Activated CD4-positive, alpha-beta memory T cell treated with anti-CD3 and anti-CD28 coated beads, Interleukin-2, amount 10 ng/mL, durations not matched to agents 7 days and 5 days (primary cell): Measurements from ENCODE around the gene CNTN1. TPM values are rescaled to one million over a fixed set of nuclear protein-coding genes. Genes with fewer than 3 reads are reported as not detected.

Experiments used
- CTCF ChIA-PET: fragments of 350-600 bp; sonication (Branson Sonifier 250); formaldehyde crosslinking; loops from one replicate; lab custom pipeline; 2021; ENCODE audit warnings: antibody characterized with exemption, inconsistent platforms; lab: Charles Lee
- POLR2A ChIA-PET: fragments of 350-600 bp; sonication (Branson Sonifier 250); formaldehyde crosslinking; loops from one replicate; lab custom pipeline; 2021; ENCODE audit warnings: antibody characterized with exemption; lab: Charles Lee
- DNase-seq: peaks from one replicate; pipeline ENCODE4 v3.0.0-alpha.2; 2020
- H3K27ac Mint-ChIP-seq: one replicate; pipeline ENCODE4 v1.8.0; 2021; ENCODE audit warnings: mild to moderate bottlenecking, mixed read lengths
- H3K27me3 Mint-ChIP-seq: one replicate; pipeline ENCODE4 v1.8.0; 2021; ENCODE audit warnings: mixed read lengths
- H3K36me3 Mint-ChIP-seq: one replicate; pipeline ENCODE4 v1.8.0; 2021; ENCODE audit warnings: low read depth, mixed read lengths
- H3K4me1 Mint-ChIP-seq: one replicate; pipeline ENCODE4 v1.8.0; 2021; ENCODE audit warnings: mixed read lengths
- H3K4me3 Mint-ChIP-seq: one replicate; pipeline ENCODE4 v1.8.0; 2021; ENCODE audit warnings: mild to moderate bottlenecking, mixed read lengths
- H3K9me3 Mint-ChIP-seq: one replicate; pipeline ENCODE4 v1.8.0; 2021; ENCODE audit warnings: mixed read lengths
- total RNA-seq, 2 experiments: library from RNA; stranded (reverse); gene quantifications; one replicate each; pipeline ENCODE4 v1.2.3, GENCODE V29; 2021

Gene CNTN1
- total RNA-seq, 2 experiments from 2014 or later: not detected

DNA sequence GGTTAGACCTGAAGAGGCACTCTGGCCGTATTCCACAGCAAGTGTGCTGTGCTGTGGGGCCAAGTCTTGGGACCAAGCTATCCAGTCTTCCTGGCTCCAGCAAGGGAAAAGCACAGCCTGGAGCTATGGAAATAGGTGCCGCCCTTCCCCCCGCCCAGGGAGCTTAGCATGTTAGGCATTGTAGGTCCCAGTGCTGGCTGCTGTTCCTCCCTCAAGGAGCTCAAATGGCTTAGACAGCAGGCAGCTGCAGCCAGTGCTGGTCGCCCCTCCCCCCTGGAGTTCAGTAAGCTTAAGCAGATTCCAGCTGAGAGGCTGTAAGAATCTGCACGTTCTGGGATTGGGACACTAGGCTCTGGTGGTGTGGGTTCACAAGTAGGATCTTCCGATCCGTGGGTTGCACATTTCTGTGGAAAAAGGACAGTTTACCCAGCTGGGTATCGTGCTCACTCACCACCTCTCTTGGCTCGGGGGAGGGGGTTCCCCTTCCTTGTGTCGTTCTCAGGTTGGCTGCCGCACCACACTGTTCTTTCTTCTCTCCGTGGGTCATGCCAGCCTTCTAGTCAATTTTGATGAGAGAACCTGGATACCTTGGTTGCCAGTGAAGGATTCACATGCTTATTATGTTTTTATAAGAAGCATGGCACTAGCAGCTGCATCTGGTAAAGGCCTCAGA, 127.3 kb downstream of the CNTN1 start:
- Mint-ChIP-seq H3K27ac (no peak overlapping the region), H3K9me3 (peaks cover 6% of the 10 kb centered on the region), H3K4me1 (no peaks in the 10 kb centered on the region), H3K27me3 (no peaks in the 10 kb centered on the region), H3K4me3 (no peak overlapping the region), H3K36me3 (no peaks in the 10 kb centered on the region)
- DNase-seq: no peak
- ChIA-PET CTCF (no interaction called here), POLR2A (no interaction called here)

DNA sequence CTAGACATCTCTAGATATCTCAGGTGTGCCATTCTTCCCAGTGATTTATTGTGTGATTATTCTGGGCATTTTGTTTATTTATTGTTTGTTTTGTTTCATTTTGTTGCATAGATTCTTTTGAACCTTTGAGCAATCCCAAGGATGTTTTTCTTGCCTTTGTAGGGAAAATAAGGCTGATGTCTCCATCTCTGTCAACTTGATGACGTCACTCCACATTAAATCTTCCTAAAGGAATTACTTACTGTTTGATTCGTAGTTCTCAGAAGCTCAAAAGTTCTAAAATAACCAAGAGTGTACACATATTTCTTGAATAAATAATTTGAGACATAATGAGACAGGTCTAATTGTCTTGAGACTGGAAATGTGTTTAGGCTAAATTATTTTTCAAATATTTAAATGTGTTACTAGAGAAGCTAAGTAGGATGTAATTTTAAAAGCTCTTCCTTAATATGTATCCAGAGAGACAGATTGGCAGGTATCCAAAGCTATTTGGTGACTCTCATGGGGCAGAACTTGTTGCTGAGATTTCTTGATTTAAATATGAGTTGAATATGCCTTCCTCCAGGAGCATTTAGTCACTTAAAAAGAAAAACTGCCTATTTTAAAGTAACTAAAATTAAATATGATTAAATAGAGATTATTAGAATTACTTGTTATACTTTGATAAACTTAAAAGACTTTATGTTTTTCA, 128.7 kb downstream of the CNTN1 start:
- ChIA-PET CTCF (no interaction called here), POLR2A (no interaction called here)
- Mint-ChIP-seq H3K27me3 (no peaks in the 10 kb centered on the region), H3K9me3 (peaks cover 6% of the 10 kb centered on the region), H3K4me3 (no peak overlapping the region), H3K36me3 (no peaks in the 10 kb centered on the region), H3K4me1 (no peaks in the 10 kb centered on the region), H3K27ac (no peak overlapping the region)
- DNase-seq: no peak

DNA sequence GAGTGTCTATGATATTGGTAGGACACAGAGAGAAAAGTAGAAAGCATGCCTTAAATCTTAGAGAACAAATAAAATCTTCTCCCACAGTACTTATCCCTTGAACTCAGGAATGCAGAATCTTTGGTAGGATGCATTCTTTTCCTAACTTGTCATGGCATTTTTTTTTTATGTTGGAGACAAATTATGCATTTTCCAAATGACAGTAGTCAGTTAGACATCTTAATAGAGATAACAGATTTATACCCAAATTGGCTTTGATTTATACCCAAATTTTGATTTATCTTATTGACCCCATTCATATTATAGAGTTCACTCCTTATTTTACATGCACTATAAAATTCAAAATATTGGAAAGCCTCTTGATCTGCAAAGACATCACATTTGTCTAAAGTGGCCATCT, 132.9 kb downstream of the CNTN1 start:
- no peak for DNase-seq
- no peaks in the 10 kb centered on the region for H3K36me3 Mint-ChIP-seq
- ChIA-PET CTCF (no interaction called here), POLR2A (no interaction called here)
- no peak overlapping the region for H3K4me3 Mint-ChIP-seq
- H3K9me3 Mint-ChIP-seq: peaks cover 3% of the 10 kb centered on the region
- H3K27ac Mint-ChIP-seq: no peak overlapping the region
- no peaks in the 10 kb centered on the region for H3K27me3 Mint-ChIP-seq
- no peaks in the 10 kb centered on the region for H3K4me1 Mint-ChIP-seq

- no peaks in the 10 kb centered on the region for H3K4me1 Mint-ChIP-seq
These were observed 135.7 kb downstream of the CNTN1 start for GRCh38 chr12:40827683-40828592.

DNA sequence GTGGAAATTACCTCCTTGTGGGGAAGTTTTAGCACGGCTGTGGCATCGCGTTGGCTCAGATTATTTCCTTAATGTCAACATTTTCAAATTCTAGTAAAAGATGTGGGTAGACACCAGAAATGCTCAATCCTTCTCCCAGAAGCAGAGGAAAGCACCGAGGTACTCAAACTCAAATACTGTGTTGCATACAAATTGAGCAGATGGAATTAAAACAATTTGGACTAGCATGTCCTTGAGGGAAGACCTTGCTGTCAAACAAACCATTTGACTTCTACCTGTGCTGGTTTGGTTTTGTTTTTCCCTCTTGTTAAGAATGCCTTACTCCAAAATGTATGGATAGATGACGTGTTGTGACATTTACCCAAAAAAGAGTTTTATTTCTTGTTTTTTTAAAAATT, 136.4 kb downstream of the CNTN1 start:
- Mint-ChIP-seq H3K27me3 (no peaks in the 10 kb centered on the region), H3K36me3 (no peaks in the 10 kb centered on the region), H3K9me3 (no peaks in the 10 kb centered on the region), H3K27ac (no peak overlapping the region), H3K4me1 (no peaks in the 10 kb centered on the region), H3K4me3 (no peak overlapping the region)
- no peak for DNase-seq
- CTCF ChIA-PET: no interaction called here
- POLR2A ChIA-PET: no interaction called here

More at GRCh38 chr12:40827683-40828592, 135.7 kb downstream of the CNTN1 start:
- Mint-ChIP-seq H3K36me3 (no peaks in the 10 kb centered on the region), H3K9me3 (no peaks in the 10 kb centered on the region), H3K27me3 (no peaks in the 10 kb centered on the region), H3K27ac (no peak overlapping the region), H3K4me3 (no peak overlapping the region)
- CTCF ChIA-PET: no interaction called here
- POLR2A ChIA-PET: interaction anchor here (0.6 kb wide), 1 partner anchor 441 kb away, joined by 3 read pairs; no protein-coding TSS in a partner anchor
- no peak for DNase-seq

DNA sequence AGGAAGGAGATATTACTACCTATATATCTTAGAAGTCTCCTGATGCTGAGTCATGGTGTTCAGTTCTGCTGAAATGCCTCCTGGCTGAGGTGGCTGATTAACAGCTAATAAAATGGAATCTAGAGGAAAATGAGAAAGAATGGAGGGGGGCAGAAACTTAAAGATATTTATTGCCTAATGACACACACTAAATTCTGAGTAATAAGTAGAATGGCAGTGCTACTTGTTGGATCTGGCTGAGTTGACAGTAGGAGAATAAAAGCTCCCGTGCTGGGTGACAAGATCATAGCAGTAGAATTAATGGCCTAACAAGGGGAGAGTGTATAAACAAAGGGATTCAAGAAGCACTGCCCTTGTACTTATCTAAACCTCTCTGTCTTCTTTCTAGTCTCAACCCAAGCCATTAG, 137.5 kb downstream of the CNTN1 start:
- no peaks in the 10 kb centered on the region for H3K27me3 Mint-ChIP-seq
- CTCF ChIA-PET: no interaction called here
- H3K36me3 Mint-ChIP-seq: no peaks in the 10 kb centered on the region
- no peaks in the 10 kb centered on the region for H3K9me3 Mint-ChIP-seq
- DNase-seq: no peak
- no peaks in the 10 kb centered on the region for H3K4me1 Mint-ChIP-seq
- no peak overlapping the region for H3K27ac Mint-ChIP-seq
- POLR2A ChIA-PET: no interaction called here
- no peak overlapping the region for H3K4me3 Mint-ChIP-seq

GRCh38 chr12:40831916-40832315, 139.7 kb downstream of the CNTN1 start:
- Mint-ChIP-seq H3K4me3 (no peak overlapping the region), H3K36me3 (no peaks in the 10 kb centered on the region), H3K27me3 (no peaks in the 10 kb centered on the region), H3K9me3 (no peaks in the 10 kb centered on the region), H3K4me1 (no peaks in the 10 kb centered on the region), H3K27ac (no peak overlapping the region)
- DNase-seq: no peak
- ChIA-PET CTCF (no interaction called here), POLR2A (no interaction called here)

DNA sequence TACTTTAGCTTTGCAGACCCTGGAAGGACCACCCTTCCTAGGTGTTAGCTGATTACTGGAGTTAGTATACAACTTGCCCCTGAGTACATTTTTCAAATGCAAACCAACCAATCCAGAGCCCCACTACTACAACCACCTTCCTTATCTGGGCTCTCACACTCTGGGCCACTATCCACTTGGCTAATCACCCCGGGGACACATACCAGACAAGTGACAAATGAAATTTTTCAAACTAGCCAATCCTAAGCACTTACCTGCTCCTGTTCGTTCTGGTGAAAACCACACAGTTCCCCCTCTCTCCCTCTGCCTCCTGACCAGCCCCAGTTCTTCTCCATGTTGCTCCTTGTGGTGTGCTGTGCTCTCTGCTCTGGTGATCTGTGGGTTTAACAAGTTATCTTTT, 140.4 kb downstream of the CNTN1 start:
- no peak overlapping the region for H3K4me3 Mint-ChIP-seq
- POLR2A ChIA-PET: no interaction called here
- no peaks in the 10 kb centered on the region for H3K4me1 Mint-ChIP-seq
- no peaks in the 10 kb centered on the region for H3K36me3 Mint-ChIP-seq
- no peak for DNase-seq
- CTCF ChIA-PET: no interaction called here
- no peaks in the 10 kb centered on the region for H3K9me3 Mint-ChIP-seq
- H3K27me3 Mint-ChIP-seq: no peaks in the 10 kb centered on the region
- H3K27ac Mint-ChIP-seq: no peak overlapping the region

GRCh38 chr12:40833818-40834217, 141.6 kb downstream of the CNTN1 start:
- Mint-ChIP-seq H3K4me3 (no peak overlapping the region), H3K36me3 (no peaks in the 10 kb centered on the region), H3K27me3 (no peaks in the 10 kb centered on the region), H3K4me1 (no peaks in the 10 kb centered on the region), H3K27ac (no peak overlapping the region), H3K9me3 (peaks cover 3% of the 10 kb centered on the region)
- CTCF ChIA-PET: no interaction called here
- no peak for DNase-seq
- POLR2A ChIA-PET: no interaction called here

DNA sequence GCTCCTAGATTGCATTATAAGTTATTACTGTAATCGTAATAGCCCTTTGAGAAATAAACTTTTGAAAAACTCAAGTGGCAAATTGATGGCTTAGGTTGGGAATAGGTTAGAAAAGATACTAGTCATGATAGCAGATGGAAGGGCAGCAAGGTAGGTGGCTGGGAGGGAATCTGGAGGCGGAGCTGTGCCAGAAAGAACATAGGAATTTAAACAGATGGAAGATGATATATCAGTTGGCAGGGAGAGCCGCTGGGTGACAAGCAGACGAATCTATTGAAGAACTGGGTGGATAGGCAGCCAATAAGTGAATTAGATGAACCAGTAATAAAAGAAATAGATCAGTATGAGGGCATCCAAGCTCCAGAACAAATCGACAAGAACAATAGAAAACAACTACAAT, 142.1 kb downstream of the CNTN1 start:
- Mint-ChIP-seq H3K27me3 (no peaks in the 10 kb centered on the region), H3K9me3 (peaks cover 3% of the 10 kb centered on the region), H3K4me1 (no peaks in the 10 kb centered on the region), H3K27ac (no peak overlapping the region), H3K4me3 (no peak overlapping the region), H3K36me3 (no peaks in the 10 kb centered on the region)
- ChIA-PET CTCF (no interaction called here), POLR2A (no interaction called here)
- no peak for DNase-seq

- H3K4me3 Mint-ChIP-seq: no peak overlapping the region
- no peaks in the 10 kb centered on the region for H3K4me1 Mint-ChIP-seq
- peaks cover 3% of the 10 kb centered on the region for H3K9me3 Mint-ChIP-seq
- ChIA-PET POLR2A (no interaction called here), CTCF (no interaction called here)
- no peak for DNase-seq
- no peaks in the 10 kb centered on the region for H3K27me3 Mint-ChIP-seq
- H3K36me3 Mint-ChIP-seq: no peaks in the 10 kb centered on the region
- H3K27ac Mint-ChIP-seq: no peak overlapping the region
These were observed 145.7 kb downstream of the CNTN1 start for GRCh38 chr12:40837891-40838429.

DNA sequence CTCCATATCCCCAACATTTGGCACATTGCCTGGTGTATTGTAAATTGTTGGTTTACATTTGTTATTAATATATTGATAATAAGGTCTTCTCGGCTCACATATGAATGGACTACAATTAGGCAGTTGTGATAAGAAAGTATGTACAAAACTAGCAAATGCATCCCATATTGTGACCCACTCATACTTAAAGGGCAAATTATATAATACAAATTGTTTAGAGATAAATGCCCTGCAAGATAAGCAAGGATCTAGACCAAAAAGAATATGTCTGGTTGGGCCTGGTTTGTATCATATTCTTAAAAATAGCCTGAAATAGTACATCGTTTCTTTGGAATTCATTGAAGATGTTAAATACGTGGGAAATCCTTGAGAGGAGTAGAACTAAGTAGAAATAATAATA, 151.3 kb downstream of the CNTN1 start:
- H3K27ac Mint-ChIP-seq: no peak overlapping the region
- H3K36me3 Mint-ChIP-seq: no peaks in the 10 kb centered on the region
- peaks cover 2% of the 10 kb centered on the region for H3K9me3 Mint-ChIP-seq
- H3K4me3 Mint-ChIP-seq: no peak overlapping the region
- DNase-seq: no peak
- CTCF ChIA-PET: no interaction called here
- H3K27me3 Mint-ChIP-seq: no peaks in the 10 kb centered on the region
- no peaks in the 10 kb centered on the region for H3K4me1 Mint-ChIP-seq
- POLR2A ChIA-PET: no interaction called here

DNA sequence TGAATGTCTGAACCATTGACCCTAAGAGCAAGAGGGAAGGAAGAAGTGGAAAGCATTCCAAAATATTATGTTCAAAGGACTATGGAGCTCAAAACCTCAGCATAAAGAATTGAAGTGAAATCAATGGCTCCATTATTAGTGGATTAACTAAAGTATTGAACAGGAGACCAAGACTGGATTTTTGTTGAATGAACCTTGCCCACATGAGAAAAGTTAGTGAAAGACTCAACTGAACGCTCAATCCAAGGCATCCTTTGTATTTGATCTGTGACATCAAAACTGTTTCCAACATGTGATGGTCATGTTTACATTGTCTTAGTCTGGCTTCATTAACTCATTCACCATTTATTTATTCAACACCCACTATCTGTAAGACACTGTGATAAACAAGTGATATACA, 161.0 kb downstream of the CNTN1 start:
- Mint-ChIP-seq H3K36me3 (no peaks in the 10 kb centered on the region), H3K27me3 (no peaks in the 10 kb centered on the region), H3K4me3 (no peak overlapping the region), H3K4me1 (no peaks in the 10 kb centered on the region), H3K9me3 (no peaks in the 10 kb centered on the region), H3K27ac (no peak overlapping the region)
- no peak for DNase-seq
- ChIA-PET POLR2A (no interaction called here), CTCF (no interaction called here)
